HG02798 (cell line): ENCODE data around the gene IKZF1.

Source experiments
- ATAC-seq: cut with Tn5 transposase; IDR thresholded peaks from one replicate; pipeline ENCODE4 v1.9.1; 2021; ENCODE audit warnings: mild to moderate bottlenecking; ENCODE audit not compliant: unreplicated experiment, poor library complexity

The IKZF1 gene

GRCh38 chr7:50428911-50429310 is 124.4 kb downstream of the IKZF1 start:
- ATAC-seq, result no peak

- no peak for ATAC-seq
Observed at GRCh38 chr7:50431316-50431715, 126.8 kb downstream of the IKZF1 start.

GRCh38 chr7:50431722-50432305 is 127.3 kb downstream of the IKZF1 start:
- no peak for ATAC-seq

GRCh38 chr7:50436133-50436806 is 131.8 kb downstream of the IKZF1 start:
- no peak for ATAC-seq

GRCh38 chr7:50446542-50446960 is 142.0 kb downstream of the IKZF1 start:
- ATAC-seq, result peak; percentile 33

- peak; percentile 29 for ATAC-seq
Observed at GRCh38 chr7:50448823-50449222, 144.3 kb downstream of the IKZF1 start.

- no peak for ATAC-seq
Observed at GRCh38 chr7:50449501-50449880, 145.0 kb downstream of the IKZF1 start.

- ATAC-seq, result peak; percentile 92
Observed at GRCh38 chr7:50449881-50450589, 145.5 kb downstream of the IKZF1 start, which contains the start of gene FIGNL1. TSS of gene FIGNL1 (minus strand) at chr7:50450350. CDS start at chr7:50447287, 3,063 bp downstream.

GRCh38 chr7:50450590-50451032 is 146.1 kb downstream of the IKZF1 start:
- ATAC-seq, result no peak
